ENCODE results near the gene SLC25A31.

The SLC25A31 gene

GRCh38 chr4:127730142-127730913 lies at the start of gene SLC25A31:
Gene SLC25A31, plus strand, starts transcription at chr4:127730400. Its CDS starts 146 bp downstream, at chr4:127730546.
- H3K9me3 Mint-ChIP-seq, result no peaks in the 10 kb centered on the region
- H3K27me3 Mint-ChIP-seq, result no peaks in the 10 kb centered on the region
- no peak within 1 kb of the TSS for H3K27ac Mint-ChIP-seq
- H3K4me3 Mint-ChIP-seq, result no peak within 1 kb of the TSS
- no peaks in the 10 kb centered on the region for H3K36me3 Mint-ChIP-seq (ENCODE audit: low read depth)
- DNase-seq, result no peak
- H3K4me1 Mint-ChIP-seq (ENCODE audit: low read depth), result no peaks in the 10 kb centered on the region

GRCh38 chr4:127685292-127685691 lies 44.9 kb upstream of the SLC25A31 start:
- DNase-seq, result no peak
- Mint-ChIP-seq H3K27ac (no peak overlapping the region), H3K4me3 (no peak overlapping the region), H3K4me1 (ENCODE audit: low read depth) (no peaks in the 10 kb centered on the region), H3K27me3 (no peaks in the 10 kb centered on the region), H3K36me3 (ENCODE audit: low read depth) (no peaks in the 10 kb centered on the region), H3K9me3 (no peaks in the 10 kb centered on the region)

- Mint-ChIP-seq H3K9me3 (no peaks in the 10 kb centered on the region), H3K27me3 (no peaks in the 10 kb centered on the region), H3K27ac (no peak overlapping the region), H3K36me3 (ENCODE audit: low read depth) (no peaks in the 10 kb centered on the region), H3K4me1 (ENCODE audit: low read depth) (no peaks in the 10 kb centered on the region), H3K4me3 (no peak overlapping the region)
- DNase-seq, result no peak
Measured at GRCh38 chr4:127686658-127687057, 43.5 kb upstream of the SLC25A31 start.

GRCh38 chr4:127687580-127687979 lies 42.6 kb upstream of the SLC25A31 start:
- no peak for DNase-seq
- no peaks in the 10 kb centered on the region for H3K36me3 Mint-ChIP-seq (ENCODE audit: low read depth)
- H3K4me1 Mint-ChIP-seq (ENCODE audit: low read depth), result no peaks in the 10 kb centered on the region
- no peaks in the 10 kb centered on the region for H3K27me3 Mint-ChIP-seq
- no peak overlapping the region for H3K4me3 Mint-ChIP-seq
- H3K9me3 Mint-ChIP-seq, result no peaks in the 10 kb centered on the region
- H3K27ac Mint-ChIP-seq, result no peak overlapping the region

GRCh38 chr4:127698789-127699200 lies 31.4 kb upstream of the SLC25A31 start:
- H3K36me3 Mint-ChIP-seq (ENCODE audit: low read depth), result no peaks in the 10 kb centered on the region
- no peak overlapping the region for H3K27ac Mint-ChIP-seq
- H3K4me1 Mint-ChIP-seq (ENCODE audit: low read depth), result no peaks in the 10 kb centered on the region
- H3K9me3 Mint-ChIP-seq, result peaks cover 7% of the 10 kb centered on the region
- no peak for DNase-seq
- H3K4me3 Mint-ChIP-seq, result no peak overlapping the region
- peaks cover 5% of the 10 kb centered on the region for H3K27me3 Mint-ChIP-seq

GRCh38 chr4:127708985-127709384 lies 21.2 kb upstream of the SLC25A31 start:
- Mint-ChIP-seq H3K27me3 (peaks cover 5% of the 10 kb centered on the region), H3K4me1 (ENCODE audit: low read depth) (no peaks in the 10 kb centered on the region), H3K36me3 (ENCODE audit: low read depth) (no peaks in the 10 kb centered on the region), H3K9me3 (no peaks in the 10 kb centered on the region), H3K27ac (no peak overlapping the region), H3K4me3 (no peak overlapping the region)
- no peak for DNase-seq

GRCh38 chr4:127709456-127709855 lies 20.7 kb upstream of the SLC25A31 start:
- Mint-ChIP-seq H3K27ac (no peak overlapping the region), H3K4me1 (ENCODE audit: low read depth) (no peaks in the 10 kb centered on the region), H3K27me3 (peaks cover 6% of the 10 kb centered on the region), H3K4me3 (no peak overlapping the region), H3K9me3 (no peaks in the 10 kb centered on the region), H3K36me3 (ENCODE audit: low read depth) (no peaks in the 10 kb centered on the region)
- DNase-seq, result no peak

- no peak for DNase-seq
- Mint-ChIP-seq H3K27ac (no peak overlapping the region), H3K4me1 (ENCODE audit: low read depth) (no peaks in the 10 kb centered on the region), H3K4me3 (no peak overlapping the region), H3K27me3 (no peaks in the 10 kb centered on the region), H3K9me3 (no peaks in the 10 kb centered on the region), H3K36me3 (ENCODE audit: low read depth) (no peaks in the 10 kb centered on the region)
Measured at GRCh38 chr4:127731406-127731805, 1.2 kb downstream of the SLC25A31 start.

GRCh38 chr4:127732623-127733328 lies 2.6 kb downstream of the SLC25A31 start:
- no peaks in the 10 kb centered on the region for H3K9me3 Mint-ChIP-seq
- peaks cover 2% of the 10 kb centered on the region for H3K27me3 Mint-ChIP-seq
- H3K4me1 Mint-ChIP-seq (ENCODE audit: low read depth), result no peaks in the 10 kb centered on the region
- no peak overlapping the region for H3K27ac Mint-ChIP-seq
- no peak overlapping the region for H3K4me3 Mint-ChIP-seq
- no peak for DNase-seq
- H3K36me3 Mint-ChIP-seq (ENCODE audit: low read depth), result no peaks in the 10 kb centered on the region

- Mint-ChIP-seq H3K4me3 (no peak overlapping the region), H3K27ac (no peak overlapping the region), H3K27me3 (peaks cover 7% of the 10 kb centered on the region), H3K9me3 (no peaks in the 10 kb centered on the region), H3K36me3 (ENCODE audit: low read depth) (no peaks in the 10 kb centered on the region), H3K4me1 (ENCODE audit: low read depth) (no peaks in the 10 kb centered on the region)
- no peak for DNase-seq
Measured at GRCh38 chr4:127734976-127735375, 4.8 kb downstream of the SLC25A31 start.

GRCh38 chr4:127737295-127737694 lies 7.1 kb downstream of the SLC25A31 start:
- Mint-ChIP-seq H3K9me3 (no peaks in the 10 kb centered on the region), H3K27ac (no peak overlapping the region), H3K27me3 (peaks cover 12% of the 10 kb centered on the region), H3K4me3 (no peak overlapping the region), H3K36me3 (ENCODE audit: low read depth) (no peaks in the 10 kb centered on the region), H3K4me1 (ENCODE audit: low read depth) (no peaks in the 10 kb centered on the region)
- DNase-seq, result no peak

GRCh38 chr4:127741247-127741646 lies 11.0 kb downstream of the SLC25A31 start:
- Mint-ChIP-seq H3K36me3 (ENCODE audit: low read depth) (no peaks in the 10 kb centered on the region), H3K4me3 (no peak overlapping the region), H3K27ac (no peak overlapping the region), H3K27me3 (peaks cover 20% of the 10 kb centered on the region), H3K4me1 (ENCODE audit: low read depth) (no peaks in the 10 kb centered on the region), H3K9me3 (no peaks in the 10 kb centered on the region)
- DNase-seq, result no peak

GRCh38 chr4:127747883-127748282 lies 17.7 kb downstream of the SLC25A31 start:
- H3K27ac Mint-ChIP-seq, result no peak overlapping the region
- no peak overlapping the region for H3K4me3 Mint-ChIP-seq
- DNase-seq, result no peak
- no peaks in the 10 kb centered on the region for H3K36me3 Mint-ChIP-seq (ENCODE audit: low read depth)
- H3K4me1 Mint-ChIP-seq (ENCODE audit: low read depth), result no peaks in the 10 kb centered on the region
- peaks cover 15% of the 10 kb centered on the region for H3K9me3 Mint-ChIP-seq
- H3K27me3 Mint-ChIP-seq, result peaks cover 18% of the 10 kb centered on the region

GRCh38 chr4:127748957-127749356 lies 18.8 kb downstream of the SLC25A31 start:
- H3K27ac Mint-ChIP-seq, result no peak overlapping the region
- H3K4me3 Mint-ChIP-seq, result no peak overlapping the region
- DNase-seq, result no peak
- peaks cover 15% of the 10 kb centered on the region for H3K9me3 Mint-ChIP-seq
- H3K36me3 Mint-ChIP-seq (ENCODE audit: low read depth), result no peaks in the 10 kb centered on the region
- H3K4me1 Mint-ChIP-seq (ENCODE audit: low read depth), result no peaks in the 10 kb centered on the region
- H3K27me3 Mint-ChIP-seq, result peaks cover 18% of the 10 kb centered on the region

GRCh38 chr4:127756906-127757305 lies 26.7 kb downstream of the SLC25A31 start:
- Mint-ChIP-seq H3K27me3 (no peaks in the 10 kb centered on the region), H3K4me3 (no peak overlapping the region), H3K4me1 (ENCODE audit: low read depth) (no peaks in the 10 kb centered on the region), H3K27ac (no peak overlapping the region), H3K9me3 (no peaks in the 10 kb centered on the region), H3K36me3 (ENCODE audit: low read depth) (no peaks in the 10 kb centered on the region)
- DNase-seq, result no peak
